OCI-LY1 (cell line): Measurements from ENCODE around the gene RAB11FIP3.

Experiments
- CTCF ChIP-seq: fragments of 200-600 bp; sonication (generic), shearing (Covaris generic); IDR thresholded peaks from 2 replicates; pipeline ENCODE4 v1.5.1; 2017; ENCODE audit warnings: mild to moderate bottlenecking, antibody characterized with exemption, low read length, moderate library complexity, mixed read lengths
- EZH2 ChIP-seq: fragments of 200-600 bp; sonication (generic), shearing (Covaris generic); IDR thresholded peaks from 2 replicates; pipeline ENCODE4 v1.8.0; 2017; ENCODE audit warnings: borderline replicate concordance, mixed run types, mild to moderate bottlenecking, antibody characterized with exemption, low read length, moderate library complexity, mixed read lengths

- TF ChIP-seq CTCF (no peak), EZH2 (no peak)
Measured at GRCh38 chr16:389352-389751, 36.1 kb upstream of the RAB11FIP3 start.
